Liver (tissue), 3 donors: ENCODE results near the gene DNAJA3.

Experiments used
- GABPA ChIP-seq, 2 donors: IDR thresholded peaks in 1 of 2; conservative IDR thresholded peaks in 1 of 2; 2 replicates each; pipeline ENCODE4 v1.6.1; 2016; ENCODE audit warnings: antibody characterized with exemption in 2 of 2, mild to moderate bottlenecking in 1 of 2, moderate library complexity in 1 of 2
- HNF4A ChIP-seq, 2 donors: conservative IDR thresholded peaks; 2 replicates each; pipeline ENCODE4 v1.6.1; 2016; ENCODE audit warnings: antibody characterized with exemption in 2 of 2, mild to moderate bottlenecking in 2 of 2
- JUND ChIP-seq, 2 donors: IDR thresholded peaks; 2 replicates each; pipeline ENCODE4 v1.6.1; 2016; ENCODE audit warnings: antibody characterized with exemption in 2 of 2
- RAD21 ChIP-seq, 2 donors: IDR thresholded peaks; 2 replicates each; pipeline ENCODE4 v1.6.1; 2016; ENCODE audit warnings: antibody characterized with exemption in 2 of 2, mild to moderate bottlenecking in 2 of 2
- RXRA ChIP-seq, 2 donors: IDR thresholded peaks; 2 replicates each; pipeline ENCODE4 v1.6.1; 2017 to 2018; ENCODE audit warnings: antibody characterized with exemption in 2 of 2, mild to moderate bottlenecking in 1 of 2
- SP1 ChIP-seq: IDR thresholded peaks from 2 replicates; pipeline ENCODE4 v1.6.1; 2018; ENCODE audit warnings: antibody characterized with exemption, mild to moderate bottlenecking
- TAF1 ChIP-seq: conservative IDR thresholded peaks from 2 replicates; pipeline ENCODE4 v1.6.1; 2016; ENCODE audit warnings: antibody characterized with exemption, mild to moderate bottlenecking
- YY1 ChIP-seq: IDR thresholded peaks from 2 replicates; pipeline ENCODE4 v1.6.1; 2016; ENCODE audit warnings: antibody characterized with exemption, mild to moderate bottlenecking
- TF ChIP-seq, protein P1 (sequence below): fragments of 150-350 bp; IDR thresholded peaks from 2 replicates; pipeline ENCODE4 v1.5.1; 2017; ENCODE audit warnings: improper control_type of control experiment, low read depth, low read length; ENCODE audit not compliant: missing input control
- TF ChIP-seq, protein P2 (sequence below): IDR thresholded peaks from 2 replicates; pipeline ENCODE4 v1.6.1; 2016; ENCODE audit warnings: antibody characterized with exemption
- TF ChIP-seq, protein P3 (sequence below): IDR thresholded peaks from 2 replicates; pipeline ENCODE4 v1.6.1; 2016; ENCODE audit warnings: antibody characterized with exemption
- donor health status: healthy.
- donor health status: healthy.

DNA sequence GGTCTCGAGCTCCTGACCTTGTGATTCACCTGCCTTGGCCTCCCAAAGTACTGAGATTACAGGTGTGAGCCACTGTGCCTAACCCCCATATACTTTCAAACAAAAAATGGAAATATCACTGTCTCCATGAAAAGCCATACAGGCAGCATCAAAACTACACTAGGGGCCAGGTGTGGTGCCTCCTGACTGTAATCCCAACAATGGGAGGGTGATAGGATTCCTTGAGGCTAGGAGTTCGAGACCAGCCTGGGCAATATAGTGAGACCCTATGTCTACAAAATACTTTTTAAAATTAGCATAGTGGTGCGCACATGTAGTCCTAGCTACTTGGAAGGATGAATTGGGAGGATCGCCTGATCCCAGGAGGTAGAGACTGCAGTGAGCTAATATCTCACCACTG lies 66.2 kb downstream of the DNAJA3 start:
- TF ChIP-seq, protein P1, sequence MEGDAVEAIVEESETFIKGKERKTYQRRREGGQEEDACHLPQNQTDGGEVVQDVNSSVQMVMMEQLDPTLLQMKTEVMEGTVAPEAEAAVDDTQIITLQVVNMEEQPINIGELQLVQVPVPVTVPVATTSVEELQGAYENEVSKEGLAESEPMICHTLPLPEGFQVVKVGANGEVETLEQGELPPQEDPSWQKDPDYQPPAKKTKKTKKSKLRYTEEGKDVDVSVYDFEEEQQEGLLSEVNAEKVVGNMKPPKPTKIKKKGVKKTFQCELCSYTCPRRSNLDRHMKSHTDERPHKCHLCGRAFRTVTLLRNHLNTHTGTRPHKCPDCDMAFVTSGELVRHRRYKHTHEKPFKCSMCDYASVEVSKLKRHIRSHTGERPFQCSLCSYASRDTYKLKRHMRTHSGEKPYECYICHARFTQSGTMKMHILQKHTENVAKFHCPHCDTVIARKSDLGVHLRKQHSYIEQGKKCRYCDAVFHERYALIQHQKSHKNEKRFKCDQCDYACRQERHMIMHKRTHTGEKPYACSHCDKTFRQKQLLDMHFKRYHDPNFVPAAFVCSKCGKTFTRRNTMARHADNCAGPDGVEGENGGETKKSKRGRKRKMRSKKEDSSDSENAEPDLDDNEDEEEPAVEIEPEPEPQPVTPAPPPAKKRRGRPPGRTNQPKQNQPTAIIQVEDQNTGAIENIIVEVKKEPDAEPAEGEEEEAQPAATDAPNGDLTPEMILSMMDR = no peak
- TF ChIP-seq RAD21 (IDR thresholded peaks at IDR 0.05) (no peak), TAF1 (no peak), JUND (IDR thresholded peaks at IDR 0.05) (no peak), GABPA (IDR thresholded peaks at IDR 0.05 in 1 of 2, conservative IDR thresholded peaks at IDR 0.05 in 1 of 2) (no peak), YY1 (no peak), SP1 (no peak), HNF4A (conservative IDR thresholded peaks at IDR 0.05) (no peak), RXRA (IDR thresholded peaks at IDR 0.05) (no peak)
- TF ChIP-seq, protein P2, sequence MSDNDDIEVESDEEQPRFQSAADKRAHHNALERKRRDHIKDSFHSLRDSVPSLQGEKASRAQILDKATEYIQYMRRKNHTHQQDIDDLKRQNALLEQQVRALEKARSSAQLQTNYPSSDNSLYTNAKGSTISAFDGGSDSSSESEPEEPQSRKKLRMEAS = no peak
- TF ChIP-seq, protein P3, sequence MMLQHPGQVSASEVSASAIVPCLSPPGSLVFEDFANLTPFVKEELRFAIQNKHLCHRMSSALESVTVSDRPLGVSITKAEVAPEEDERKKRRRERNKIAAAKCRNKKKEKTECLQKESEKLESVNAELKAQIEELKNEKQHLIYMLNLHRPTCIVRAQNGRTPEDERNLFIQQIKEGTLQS = no peak
